ENCODE measurements around the gene LHFPL3. TPM values are rescaled to one million over a fixed set of nuclear protein-coding genes. Genes with fewer than 3 reads are reported as not detected.

Gene LHFPL3
- total and polyA plus RNA-seq, 12 donors, result 0.14 TPM; not detected in 11

DNA sequence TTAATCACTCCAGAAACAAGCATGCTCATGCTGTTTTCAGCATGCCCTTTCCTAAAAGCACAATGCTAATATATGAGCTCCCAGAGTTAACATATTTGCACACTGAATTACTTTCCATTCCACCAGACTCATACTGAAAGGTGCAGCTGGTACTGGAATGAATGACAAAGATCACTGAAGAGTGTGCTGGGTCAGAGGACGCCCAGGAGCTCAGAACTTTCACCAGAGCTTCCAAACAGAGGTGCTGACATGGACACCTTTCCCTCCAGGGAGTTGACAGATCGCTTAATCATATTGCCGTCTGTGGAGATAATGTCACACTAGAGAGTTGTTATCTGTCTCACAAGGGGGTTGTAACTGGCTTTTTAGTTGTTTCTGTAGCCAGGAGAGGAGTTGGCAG lies 292.9 kb downstream of the LHFPL3 start:
- no peaks in the 10 kb centered on the region for H3K27me3 ChIP-seq
- H3K9me3 ChIP-seq (replicated peaks in 1 of 3), result no peaks in the 10 kb centered on the region
- no peaks in the 10 kb centered on the region for H3K4me1 ChIP-seq (replicated peaks in 1 of 2)
- intact Hi-C loops (cut with DNase I), result no loop called here
- H3K27ac ChIP-seq, result no peak overlapping the region
- H3K4me3 ChIP-seq, result no peak overlapping the region
- WGBS, 4 donors, result 37 to 62% (median 48%) methylated on average over 3 of the region's 3 CpGs
- DNase-seq, result no peak
- no peaks in the 10 kb centered on the region for H3K36me3 ChIP-seq (replicated peaks in 1 of 2)
- TF ChIP-seq, protein P1, sequence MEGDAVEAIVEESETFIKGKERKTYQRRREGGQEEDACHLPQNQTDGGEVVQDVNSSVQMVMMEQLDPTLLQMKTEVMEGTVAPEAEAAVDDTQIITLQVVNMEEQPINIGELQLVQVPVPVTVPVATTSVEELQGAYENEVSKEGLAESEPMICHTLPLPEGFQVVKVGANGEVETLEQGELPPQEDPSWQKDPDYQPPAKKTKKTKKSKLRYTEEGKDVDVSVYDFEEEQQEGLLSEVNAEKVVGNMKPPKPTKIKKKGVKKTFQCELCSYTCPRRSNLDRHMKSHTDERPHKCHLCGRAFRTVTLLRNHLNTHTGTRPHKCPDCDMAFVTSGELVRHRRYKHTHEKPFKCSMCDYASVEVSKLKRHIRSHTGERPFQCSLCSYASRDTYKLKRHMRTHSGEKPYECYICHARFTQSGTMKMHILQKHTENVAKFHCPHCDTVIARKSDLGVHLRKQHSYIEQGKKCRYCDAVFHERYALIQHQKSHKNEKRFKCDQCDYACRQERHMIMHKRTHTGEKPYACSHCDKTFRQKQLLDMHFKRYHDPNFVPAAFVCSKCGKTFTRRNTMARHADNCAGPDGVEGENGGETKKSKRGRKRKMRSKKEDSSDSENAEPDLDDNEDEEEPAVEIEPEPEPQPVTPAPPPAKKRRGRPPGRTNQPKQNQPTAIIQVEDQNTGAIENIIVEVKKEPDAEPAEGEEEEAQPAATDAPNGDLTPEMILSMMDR (IDR thresholded peaks at IDR 0.05), result no peak
- TF ChIP-seq POLR2A (IDR thresholded peaks at IDR 0.05), result no peak

DNA sequence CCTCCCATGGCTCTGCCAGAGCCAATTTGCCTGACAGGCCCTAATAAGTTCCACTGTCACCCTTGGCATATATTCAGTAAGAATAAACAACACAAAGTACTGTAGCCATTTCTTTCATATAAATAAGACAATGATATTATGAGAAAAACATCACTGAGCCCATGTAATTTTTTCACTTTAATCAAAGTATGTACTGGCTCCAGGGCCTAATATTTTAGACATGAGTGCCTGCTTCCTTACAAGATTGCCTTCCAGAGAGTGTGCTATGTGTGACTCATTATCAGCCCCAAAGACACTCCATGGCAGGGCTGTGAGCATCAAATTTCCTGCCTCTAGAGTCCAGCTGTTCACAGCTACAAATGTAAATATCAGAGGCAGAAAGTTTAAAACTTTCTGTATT lies 297.6 kb downstream of the LHFPL3 start:
- DNase-seq, result no peak
- intact Hi-C loops (cut with DNase I), result no loop called here
- no peak overlapping the region for H3K27ac ChIP-seq
- H3K9me3 ChIP-seq (replicated peaks in 1 of 3), result no peaks in the 10 kb centered on the region
- no peaks in the 10 kb centered on the region for H3K36me3 ChIP-seq (replicated peaks in 1 of 2)
- no peaks in the 10 kb centered on the region for H3K4me1 ChIP-seq (replicated peaks in 1 of 2)
- no peak overlapping the region for H3K4me3 ChIP-seq
- H3K27me3 ChIP-seq, result no peaks in the 10 kb centered on the region
- TF ChIP-seq POLR2A (IDR thresholded peaks at IDR 0.05), result no peak

DNA sequence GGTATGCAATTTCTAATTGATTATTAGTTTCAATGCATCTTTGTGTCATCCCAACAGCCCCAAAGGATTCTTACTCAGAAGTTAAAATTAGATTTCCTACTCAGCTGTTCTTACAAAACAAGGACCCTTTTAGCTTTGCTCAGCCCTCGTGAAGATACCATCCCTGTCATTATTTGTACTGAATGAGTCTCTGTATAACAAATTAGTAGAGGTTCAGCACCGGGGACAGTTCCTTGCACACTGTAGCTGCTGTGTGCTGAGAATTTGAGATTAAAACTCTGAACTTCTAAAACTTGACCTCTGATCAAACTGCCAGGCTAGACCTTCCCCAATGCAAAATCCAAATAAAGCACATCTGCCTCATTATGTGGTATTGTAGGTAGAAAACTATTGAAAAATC lies 299.1 kb downstream of the LHFPL3 start:
- peak in 4 of 7 donors; percentile 22 to 42 (median 30) for DNase-seq
- no peak overlapping the region for H3K27ac ChIP-seq
- no peaks in the 10 kb centered on the region for H3K27me3 ChIP-seq
- H3K9me3 ChIP-seq (replicated peaks in 1 of 3), result no peaks in the 10 kb centered on the region
- no peaks in the 10 kb centered on the region for H3K4me1 ChIP-seq (replicated peaks in 1 of 2)
- no peak overlapping the region for H3K4me3 ChIP-seq
- WGBS, 4 donors, result 0 to 4% (median 2%) methylated on average over 2 of the region's 2 CpGs
- no peaks in the 10 kb centered on the region for H3K36me3 ChIP-seq (replicated peaks in 1 of 2)
- intact Hi-C loops (cut with DNase I), result no loop called here
- TF ChIP-seq, protein P1 (IDR thresholded peaks at IDR 0.05), result no peak
- no peak for TF ChIP-seq POLR2A (IDR thresholded peaks at IDR 0.05)

DNA sequence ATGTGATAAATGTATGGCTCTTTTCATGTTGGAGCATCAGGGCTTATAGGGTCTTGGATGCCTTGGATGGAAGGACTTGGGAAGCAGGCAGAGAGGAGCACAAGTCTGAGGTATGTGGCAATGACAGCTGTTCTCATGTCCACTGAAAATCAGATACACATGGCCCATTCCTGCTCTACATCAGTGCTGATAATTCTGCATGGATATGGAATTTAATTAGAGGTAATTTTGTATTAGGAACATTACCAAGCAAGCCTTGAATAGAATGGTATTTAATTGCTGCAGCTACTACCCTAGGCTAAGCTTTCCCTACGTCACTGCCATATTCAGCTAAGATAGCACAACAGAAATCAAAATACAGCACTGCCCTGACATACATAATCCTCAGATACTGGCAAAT lies 299.6 kb downstream of the LHFPL3 start:
- intact Hi-C loops (cut with DNase I), result no loop called here
- WGBS, 4 donors, result 67 to 92% (median 74%) methylated on average over 1 of the region's 1 CpG
- H3K27me3 ChIP-seq, result no peaks in the 10 kb centered on the region

DNA sequence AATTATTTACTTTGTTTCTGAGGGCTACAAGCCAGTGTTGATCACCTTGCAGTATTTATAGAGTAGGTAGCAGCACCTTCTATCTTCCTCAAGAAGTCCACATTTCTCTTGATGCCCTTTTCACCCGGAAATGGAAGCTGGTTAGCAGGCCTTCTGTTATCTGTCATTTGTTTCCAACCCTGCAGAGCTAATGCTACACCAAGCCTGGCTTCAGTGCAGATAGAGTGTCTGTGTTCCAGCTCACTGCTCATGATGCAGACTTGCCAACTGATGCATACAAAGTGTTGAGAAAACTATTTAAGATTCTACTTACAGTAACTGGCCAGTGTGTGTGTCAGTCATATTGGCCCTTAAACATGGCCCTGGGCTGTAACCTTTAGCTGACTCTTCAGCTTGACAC lies 301.0 kb downstream of the LHFPL3 start:
- Histone ChIP-seq H3K4me1 (replicated peaks in 1 of 2) (no peaks in the 10 kb centered on the region), H3K27me3 (no peaks in the 10 kb centered on the region), H3K9me3 (replicated peaks in 1 of 3) (no peaks in the 10 kb centered on the region), H3K27ac (no peak overlapping the region), H3K36me3 (replicated peaks in 1 of 2) (no peaks in the 10 kb centered on the region), H3K4me3 (no peak overlapping the region)
- WGBS, 4 donors, result 13 to 55% (median 43%) methylated on average over 1 of the region's 1 CpG
- TF ChIP-seq, protein P1 (IDR thresholded peaks at IDR 0.05), result no peak
- no peak for TF ChIP-seq POLR2A (IDR thresholded peaks at IDR 0.05)
- intact Hi-C loops (cut with DNase I), result no loop called here
- DNase-seq, result no peak

More for the DNA sequence above, 299.6 kb downstream of the LHFPL3 start:
- DNase-seq, result no peak
- H3K27ac ChIP-seq, result no peak overlapping the region
- H3K4me1 ChIP-seq (replicated peaks in 1 of 2), result no peaks in the 10 kb centered on the region
- TF ChIP-seq POLR2A (IDR thresholded peaks at IDR 0.05), result no peak
- TF ChIP-seq, protein P1 (IDR thresholded peaks at IDR 0.05), result no peak
- H3K4me3 ChIP-seq, result no peak overlapping the region
- no peaks in the 10 kb centered on the region for H3K36me3 ChIP-seq (replicated peaks in 1 of 2)
- no peaks in the 10 kb centered on the region for H3K9me3 ChIP-seq (replicated peaks in 1 of 3)

All from adrenal gland (tissue), 12 donors.